HG02840 (cell line): ENCODE data around the gene PCBP2.

Experiments used
- ATAC-seq: cut with Tn5 transposase; IDR thresholded peaks from one replicate; pipeline ENCODE4 v1.9.1; 2021; ENCODE audit warnings: mild to moderate bottlenecking, moderate library complexity, moderate number of reproducible peaks; ENCODE audit not compliant: unreplicated experiment, low FRiP score

The PCBP2 gene

DNA sequence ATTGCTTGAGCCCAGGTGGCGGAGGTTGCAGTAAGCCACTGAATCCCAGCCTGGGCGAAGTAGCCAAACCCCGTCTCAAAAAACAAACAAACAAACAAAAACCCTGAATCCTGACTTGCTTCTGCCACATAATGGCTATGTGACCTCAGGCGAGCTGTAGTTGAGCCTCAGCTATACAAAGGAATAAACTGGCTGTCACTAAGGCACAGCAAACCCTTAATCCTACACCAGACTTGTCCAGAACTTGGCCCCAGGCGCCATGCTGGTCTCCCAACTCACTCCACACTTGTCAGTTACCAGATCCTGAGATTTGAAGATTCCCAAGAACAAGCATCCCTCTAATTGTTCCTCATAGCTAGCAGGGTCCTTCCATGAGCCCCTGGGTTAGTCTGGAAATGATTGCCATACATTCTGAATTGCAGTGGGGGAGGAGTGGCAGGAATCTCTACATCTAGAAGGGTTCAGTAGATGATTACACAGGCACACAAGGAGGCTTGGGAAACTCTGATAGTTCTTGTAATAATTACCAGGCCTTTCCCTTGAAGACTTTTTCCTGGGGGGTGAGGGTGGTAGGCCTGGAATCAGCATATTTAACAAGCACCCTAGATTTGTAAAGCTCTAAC, 37.5 kb downstream of the PCBP2 start:
- ATAC-seq: no peak

DNA sequence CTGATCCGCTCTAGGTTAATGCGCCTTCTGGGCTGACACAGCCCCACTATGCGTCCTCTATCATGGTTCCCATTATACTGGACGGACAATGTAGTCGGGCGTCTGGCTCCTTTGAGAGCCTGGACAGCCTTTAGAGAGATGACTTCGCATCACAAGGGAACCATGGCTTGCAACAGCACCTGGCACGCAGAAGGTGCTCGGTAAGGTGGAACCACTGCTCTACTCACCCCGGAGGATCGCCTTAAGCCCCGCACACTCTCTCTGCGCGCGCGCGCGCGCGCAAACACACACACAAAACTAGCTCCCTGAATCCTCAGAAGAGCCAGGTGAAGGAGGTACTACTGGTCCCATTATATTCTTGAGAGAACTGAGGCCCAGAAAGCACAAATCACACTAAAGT, 40.3 kb downstream of the PCBP2 start:
- no peak for ATAC-seq

DNA sequence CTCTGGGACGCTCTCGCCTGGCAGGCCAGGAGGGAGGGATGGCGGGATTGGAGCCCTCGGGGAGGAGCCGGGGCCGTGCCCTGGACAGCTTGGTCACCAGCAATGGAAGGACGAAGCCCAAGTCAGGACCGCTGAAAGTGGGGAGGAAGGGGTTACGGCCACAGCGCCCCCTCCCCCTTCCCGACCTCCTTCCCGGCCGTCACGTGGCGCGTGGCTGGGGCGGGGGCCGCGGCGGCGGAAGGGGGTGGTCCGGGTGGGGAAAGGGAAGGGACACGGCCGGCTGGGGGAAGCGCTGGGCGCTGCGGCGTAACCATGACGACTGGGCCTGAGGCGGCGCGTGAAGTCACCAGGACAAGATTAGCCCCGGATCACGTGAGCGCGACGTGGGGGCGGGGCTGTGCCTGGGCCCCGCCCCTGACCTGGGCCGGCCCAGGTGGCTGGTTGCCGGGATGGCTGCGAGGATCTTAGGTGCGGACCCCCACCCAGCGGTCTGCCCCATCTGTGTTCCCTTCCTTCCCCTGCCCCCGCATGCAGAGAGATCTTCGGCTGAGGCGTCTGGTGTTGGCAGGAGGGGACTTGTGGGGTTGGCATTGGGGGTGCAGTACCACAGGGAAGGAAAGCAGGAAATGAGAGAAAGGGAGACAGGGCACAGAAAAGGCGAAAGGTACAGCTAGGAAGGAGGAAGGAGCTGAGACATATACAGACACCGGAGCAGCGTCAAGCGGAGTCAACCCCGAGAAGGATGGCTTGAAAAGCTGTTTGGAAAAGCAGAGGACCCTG, 41.1 kb downstream of the PCBP2 start:
- peak; percentile 84 for ATAC-seq

DNA sequence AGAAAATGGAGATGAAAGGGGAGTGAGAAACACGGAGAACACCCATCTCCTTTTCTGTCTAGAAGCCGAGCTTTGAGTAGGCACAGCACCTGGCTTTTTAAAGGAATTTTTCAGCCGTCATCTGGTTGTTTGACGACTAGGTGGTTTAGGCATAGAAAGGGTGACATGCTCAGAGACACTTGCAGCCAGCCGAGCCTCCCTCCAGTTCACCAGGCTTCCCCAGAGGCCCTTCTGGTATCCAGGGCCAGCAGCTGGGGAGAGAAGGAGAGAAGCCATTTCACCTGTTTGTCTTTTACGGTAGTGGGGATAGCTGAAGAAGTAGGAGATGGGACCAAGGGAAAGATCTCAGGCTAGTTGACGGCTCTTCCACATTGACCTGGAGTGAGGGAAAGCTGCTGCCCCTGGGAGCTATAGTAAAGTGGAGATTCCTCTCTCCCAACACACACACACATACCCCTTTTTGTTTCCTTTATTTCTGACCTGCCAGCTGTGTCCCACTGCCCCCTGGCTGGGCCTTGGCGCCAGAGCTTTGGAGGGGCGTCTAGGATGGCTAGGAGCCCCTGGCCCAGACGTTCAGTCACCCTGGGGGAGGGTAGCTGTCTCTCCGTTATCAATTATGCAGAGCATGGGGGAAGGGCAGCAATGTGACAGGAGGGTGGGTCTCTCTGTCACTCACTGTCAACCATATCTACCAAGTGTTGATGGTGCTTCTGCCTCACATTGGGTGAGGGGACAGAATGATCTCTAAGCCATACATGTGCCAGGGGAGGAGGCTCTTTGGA, 41.9 kb downstream of the PCBP2 start:
- no peak for ATAC-seq

DNA sequence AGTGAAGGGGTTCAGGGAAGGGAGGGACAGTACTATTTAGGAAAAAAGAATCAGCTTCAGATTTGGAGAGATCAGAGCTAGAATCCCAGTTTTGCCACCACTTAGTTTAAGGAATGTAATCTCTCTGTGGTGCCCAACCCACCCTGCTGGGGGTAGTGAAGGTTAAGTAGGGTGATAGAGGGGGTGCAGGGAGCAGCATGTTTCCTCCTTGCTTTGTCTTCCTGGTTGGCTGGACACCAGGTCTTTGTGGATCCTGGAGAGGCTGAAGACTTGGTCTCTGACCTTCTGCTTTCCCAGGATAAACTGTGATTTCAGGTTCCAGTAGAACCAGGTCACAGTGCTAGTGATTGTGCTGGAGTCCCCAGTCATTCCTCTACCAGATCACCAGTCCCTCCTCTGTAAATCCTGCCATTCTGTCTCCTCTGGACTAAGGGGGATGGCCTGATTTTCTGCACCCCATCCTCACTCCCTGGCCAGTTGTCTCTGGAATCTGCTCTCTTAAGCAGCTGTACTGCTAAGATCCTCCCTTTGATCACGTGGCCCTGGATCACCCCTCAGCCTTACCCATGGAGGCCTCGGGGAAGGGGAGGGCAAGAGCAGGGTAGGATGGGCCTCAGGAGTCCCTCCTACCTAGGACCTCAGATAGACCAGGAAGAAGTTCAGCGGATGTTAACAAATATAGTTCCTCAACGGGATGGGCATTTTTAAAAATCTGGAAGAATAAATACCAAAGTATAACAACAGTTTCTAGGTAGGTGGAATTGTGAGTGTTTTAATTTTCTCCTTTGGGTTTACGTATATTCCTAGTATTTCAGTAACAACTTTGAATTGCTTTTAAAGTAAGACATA, 44.2 kb downstream of the PCBP2 start:
- no peak for ATAC-seq

DNA sequence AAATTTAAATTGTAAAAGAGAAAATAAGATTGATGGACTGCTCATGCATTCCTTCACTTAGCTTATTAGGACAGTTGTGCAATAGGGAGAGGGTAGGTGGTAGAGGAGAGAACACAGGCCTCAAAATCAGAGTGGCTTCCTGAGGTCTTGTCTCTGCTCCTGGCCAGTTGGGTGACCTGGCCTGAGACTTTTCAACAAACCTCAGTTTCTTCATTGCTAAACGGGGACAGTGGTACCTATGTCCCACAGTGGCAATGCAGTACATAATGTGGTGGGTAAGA, 44.8 kb downstream of the PCBP2 start:
- ATAC-seq: no peak

DNA sequence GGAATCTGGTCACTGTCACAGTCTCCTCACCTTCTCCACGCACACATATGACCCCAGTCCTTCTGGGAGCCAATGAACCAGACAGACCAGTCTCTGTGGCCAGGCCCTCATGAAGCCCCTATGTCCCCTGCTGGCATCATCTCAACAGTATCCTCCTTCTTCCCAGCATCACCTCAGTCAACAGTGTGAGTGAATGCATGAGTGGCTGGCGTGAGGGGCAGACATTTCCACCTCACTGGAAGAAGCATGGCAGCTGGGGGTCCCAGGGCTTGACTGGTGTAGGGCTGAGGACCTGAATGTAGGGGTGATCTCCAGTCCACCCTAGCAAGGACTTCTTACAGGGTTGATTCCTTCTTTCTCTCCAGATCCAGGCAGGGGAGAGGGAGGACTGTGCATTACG, 45.6 kb downstream of the PCBP2 start:
- no peak for ATAC-seq

DNA sequence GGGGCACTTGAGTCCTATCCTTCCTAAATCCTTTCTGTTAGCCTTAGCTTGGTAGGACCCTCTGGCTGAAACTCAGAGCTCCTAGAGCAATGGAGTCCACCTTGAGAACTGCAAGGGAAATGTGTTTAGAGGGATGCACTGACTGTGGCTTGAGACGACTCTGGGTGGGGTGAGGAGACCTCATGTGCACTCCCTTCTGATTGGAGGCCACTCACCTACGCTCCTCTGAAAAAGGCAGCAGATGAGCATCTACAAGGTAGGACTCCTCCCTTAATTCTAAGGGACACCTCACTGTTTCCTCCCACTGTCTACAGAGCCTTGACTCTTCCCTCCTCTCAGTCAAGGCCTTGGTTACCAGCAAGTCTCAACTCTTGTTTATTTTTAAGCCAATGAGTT, 46.3 kb downstream of the PCBP2 start:
- no peak for ATAC-seq

DNA sequence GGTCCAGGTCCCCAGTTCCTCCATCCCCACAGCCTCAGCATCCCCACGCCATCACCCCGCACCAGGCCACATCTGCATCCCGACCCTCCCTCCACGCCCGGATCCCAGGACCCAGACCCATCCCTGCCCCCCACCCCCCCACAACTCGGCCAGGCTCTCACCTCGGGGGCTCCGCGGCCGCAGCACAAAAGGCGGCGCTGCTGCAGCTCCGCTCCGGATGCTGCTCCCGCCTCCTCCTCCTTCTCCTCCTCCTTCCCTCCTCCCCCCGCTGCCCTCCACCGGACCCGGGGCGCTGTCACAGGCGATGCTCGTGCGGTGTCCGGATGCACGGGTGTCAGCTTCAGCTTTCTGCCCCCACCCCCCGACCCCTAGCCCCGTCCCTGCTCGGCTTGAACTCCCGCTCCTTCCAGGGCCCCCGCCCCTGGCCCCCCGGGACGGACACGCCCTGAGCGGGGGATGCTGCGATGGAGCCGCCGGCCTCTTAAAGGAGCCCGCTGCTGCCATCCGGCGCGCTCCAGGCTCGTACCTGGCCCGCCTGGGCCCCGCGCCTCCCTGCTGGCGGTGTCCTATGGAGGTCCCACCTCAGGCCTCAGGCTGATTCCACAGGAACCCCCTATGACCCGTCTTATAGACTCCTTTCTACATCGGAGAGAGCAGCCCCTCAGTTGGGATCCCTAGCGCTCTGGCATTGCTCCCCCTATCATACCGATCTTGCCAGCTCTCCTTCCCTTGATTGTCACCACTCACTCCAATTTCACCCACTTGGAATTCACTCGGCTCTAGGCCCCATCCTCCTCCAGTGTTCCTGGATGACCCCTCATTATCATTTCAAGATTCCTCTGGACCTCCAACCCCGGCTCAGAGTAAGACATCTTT, 47.6 kb downstream of the PCBP2 start, which contains the start of gene MAP3K12:
MAP3K12 (minus strand) TSS at position 193 of the 876 bp plus-strand sequence. CDS start 12,067 bp downstream, outside the sequence.
- ATAC-seq: no peak

DNA sequence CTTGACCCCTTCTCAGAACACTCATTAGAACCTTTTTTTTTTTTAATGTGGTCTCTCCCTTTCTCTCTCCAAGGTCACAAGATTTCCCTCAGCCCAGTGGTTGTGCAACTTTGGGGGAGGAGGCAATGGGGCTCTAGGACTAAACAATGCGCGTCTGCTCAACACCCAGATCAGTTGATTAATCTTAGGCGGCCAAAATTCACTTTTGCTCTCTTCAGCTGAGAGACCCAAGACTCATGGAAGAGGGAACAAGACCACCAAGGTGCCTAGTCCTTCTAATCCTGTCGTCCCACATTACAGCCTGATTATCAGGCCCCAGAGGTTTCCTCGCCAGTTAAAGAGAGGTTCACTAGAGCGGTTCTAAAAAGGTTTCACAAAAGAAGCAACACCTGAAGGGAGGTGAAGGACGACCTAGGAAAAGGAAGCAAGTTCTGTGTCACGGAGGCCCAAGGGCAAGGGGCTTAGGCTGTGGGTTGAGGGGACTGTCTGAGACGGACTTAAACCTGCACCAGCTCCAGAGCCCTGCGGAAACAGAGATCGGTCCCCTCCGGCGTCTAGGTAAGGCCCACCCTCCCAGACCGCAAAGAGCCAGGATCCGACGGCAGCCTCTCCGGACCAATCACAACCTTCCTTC, 48.4 kb downstream of the PCBP2 start:
- ATAC-seq: no peak

DNA sequence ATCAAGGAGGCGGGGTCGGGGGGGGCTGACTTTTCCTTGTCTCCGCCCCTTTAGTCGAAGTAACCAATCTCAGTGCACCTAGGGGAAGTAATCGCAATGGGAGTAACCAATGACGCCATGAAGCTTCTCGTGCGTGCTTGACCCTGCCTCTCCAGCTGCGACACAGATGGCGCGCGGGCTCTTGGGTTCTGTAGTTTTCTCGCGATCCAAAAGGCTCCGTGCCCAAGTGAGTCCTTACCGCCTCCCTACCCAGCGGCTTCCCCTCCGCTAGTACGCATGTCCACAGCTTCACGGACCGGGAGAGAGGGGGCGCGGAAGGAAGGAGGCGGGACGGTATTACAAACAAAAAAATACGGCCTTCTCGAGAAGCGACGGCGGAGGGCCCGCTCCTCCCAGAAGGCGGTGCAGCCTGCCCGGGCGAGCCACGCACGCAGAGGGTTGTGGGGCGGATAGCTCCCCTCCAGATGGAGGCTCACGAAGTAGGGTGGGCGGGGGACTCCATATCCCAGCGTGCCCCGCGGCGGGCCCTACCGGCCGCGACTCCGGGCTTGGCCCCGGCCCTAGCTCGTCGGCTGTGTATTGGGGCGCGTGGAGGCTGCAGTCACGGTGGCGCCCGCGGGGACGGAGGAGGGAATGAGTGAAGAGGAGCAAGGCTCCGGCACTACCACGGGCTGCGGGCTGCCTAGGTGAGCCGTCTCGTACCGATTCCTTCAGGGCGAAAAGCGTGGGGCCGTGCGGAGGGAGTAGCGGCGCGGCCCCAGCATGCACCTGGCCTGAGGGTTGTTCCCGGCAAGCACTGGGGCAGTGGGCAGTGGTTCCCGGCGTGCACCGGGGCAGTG, 49.1 kb downstream of the PCBP2 start, which contains the start of gene TARBP2:
TARBP2 (plus strand) TSS at position 508 of the 839 bp plus-strand sequence; CDS start at position 634, 126 bp downstream.
- peak; percentile 81 for ATAC-seq

DNA sequence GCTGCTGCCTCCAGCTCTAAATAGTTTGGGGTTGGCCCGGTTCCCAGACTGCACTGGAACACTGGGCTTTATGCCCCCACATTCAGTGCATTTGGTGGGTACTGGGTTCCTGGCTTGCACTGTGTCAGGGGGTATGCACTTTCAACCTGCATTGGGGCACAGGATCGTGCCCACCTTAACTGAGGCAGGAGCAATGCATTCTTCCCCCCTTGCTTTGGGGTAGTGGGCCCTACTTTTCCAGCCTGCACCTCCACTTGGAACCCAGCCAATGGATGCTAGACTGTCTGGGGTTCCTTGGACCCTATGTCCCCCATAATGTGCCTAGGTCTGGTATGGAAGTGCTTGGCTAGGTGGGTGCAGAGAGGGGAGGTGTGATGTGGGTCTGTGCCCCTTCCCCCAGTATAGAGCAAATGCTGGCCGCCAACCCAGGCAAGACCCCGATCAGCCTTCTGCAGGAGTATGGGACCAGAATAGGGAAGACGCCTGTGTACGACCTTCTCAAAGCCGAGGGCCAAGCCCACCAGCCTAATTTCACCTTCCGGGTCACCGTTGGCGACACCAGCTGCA, 49.8 kb downstream of the PCBP2 start:
- ATAC-seq: no peak

DNA sequence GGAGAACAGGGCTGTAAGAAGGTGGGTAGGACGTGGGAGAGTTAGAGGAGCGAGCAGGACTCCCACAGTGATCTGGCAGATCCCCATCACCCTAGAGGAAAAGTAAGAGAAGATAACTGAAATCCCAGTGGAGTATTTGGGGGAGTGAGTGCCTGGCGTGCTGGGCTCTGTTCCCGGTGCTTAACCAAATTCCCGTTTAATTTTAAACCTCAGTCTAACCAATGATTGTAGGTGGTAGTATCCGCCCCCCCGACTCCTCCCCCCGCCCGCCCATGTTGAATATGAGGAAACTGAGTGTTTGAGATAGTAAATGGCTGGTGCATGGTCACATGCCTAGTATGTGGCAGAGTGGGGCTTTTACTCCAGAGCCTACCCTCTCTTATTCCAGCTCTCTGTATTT, 50.4 kb downstream of the PCBP2 start:
- no peak for ATAC-seq

DNA sequence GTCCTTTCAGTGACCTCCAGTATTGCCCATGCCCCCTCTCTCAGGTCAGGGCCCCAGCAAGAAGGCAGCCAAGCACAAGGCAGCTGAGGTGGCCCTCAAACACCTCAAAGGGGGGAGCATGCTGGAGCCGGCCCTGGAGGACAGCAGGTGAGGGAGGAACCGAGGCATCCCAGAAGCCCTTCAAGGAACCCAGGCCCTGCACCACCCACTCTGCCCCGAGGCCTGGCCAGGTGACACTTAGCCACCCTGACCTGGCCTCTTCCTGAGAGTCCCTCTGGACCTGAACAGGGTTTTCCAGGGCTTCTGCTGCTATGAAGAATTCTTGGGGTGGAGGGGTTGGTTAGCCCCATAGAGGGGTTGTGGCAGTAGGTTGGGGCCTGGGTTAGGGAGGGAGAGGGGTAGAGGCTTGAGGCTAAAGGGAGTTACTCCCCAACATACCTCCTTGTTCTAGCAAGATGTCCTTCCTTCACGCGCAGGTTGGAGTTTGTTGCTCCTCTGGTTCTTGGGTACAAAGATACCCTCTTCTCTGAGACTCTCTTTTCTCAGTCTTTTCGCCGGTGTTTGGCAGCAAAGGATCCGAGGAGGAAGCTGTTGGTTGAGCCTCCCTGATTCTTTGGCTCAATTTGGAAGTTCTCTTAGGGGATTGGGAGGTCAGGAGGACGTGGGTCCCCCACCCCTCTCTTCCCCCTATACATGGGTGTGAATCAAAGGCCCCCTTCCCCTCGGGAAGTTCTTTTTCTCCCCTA, 51.3 kb downstream of the PCBP2 start:
- no peak for ATAC-seq

DNA sequence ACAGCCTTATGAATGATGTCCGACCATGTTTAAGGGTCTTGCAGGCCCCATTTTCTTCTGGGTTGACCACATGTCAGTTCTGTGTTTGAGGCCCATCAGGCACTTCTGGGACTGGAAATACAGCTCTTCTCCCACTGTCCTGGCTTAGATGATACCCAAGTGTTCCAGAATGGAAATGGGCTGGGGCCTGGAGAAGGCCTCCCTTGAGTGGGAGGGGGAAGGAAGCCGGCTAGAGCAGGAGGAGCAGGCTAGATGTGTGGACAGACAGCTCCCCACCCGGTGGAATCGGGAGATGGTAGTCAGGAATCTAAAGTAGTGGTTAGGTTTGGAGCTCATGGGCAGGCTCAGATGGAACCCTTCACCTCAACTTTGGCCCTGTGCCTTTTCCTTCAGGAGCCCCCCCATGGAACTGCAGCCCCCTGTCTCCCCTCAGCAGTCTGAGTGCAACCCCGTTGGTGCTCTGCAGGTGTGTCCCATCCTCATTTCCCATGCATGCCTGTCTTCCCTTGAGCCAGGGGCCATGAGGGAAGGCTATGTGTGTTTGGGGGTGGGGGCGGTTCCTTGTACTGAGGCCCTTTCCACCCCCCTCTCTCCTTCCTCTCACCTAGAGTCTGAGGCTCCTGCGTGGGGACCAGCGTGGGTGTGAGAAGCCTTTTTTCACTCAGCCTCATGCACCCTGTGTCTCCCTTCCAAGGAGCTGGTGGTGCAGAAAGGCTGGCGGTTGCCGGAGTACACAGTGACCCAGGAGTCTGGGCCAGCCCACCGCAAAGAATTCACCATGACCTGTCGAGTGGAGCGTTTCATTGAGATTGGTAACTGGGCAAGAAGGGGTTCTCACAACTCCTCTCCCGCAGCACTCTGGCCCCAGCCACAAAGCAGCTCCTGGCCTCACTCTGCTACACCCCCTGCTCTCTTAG, 52.4 kb downstream of the PCBP2 start:
- ATAC-seq: no peak

DNA sequence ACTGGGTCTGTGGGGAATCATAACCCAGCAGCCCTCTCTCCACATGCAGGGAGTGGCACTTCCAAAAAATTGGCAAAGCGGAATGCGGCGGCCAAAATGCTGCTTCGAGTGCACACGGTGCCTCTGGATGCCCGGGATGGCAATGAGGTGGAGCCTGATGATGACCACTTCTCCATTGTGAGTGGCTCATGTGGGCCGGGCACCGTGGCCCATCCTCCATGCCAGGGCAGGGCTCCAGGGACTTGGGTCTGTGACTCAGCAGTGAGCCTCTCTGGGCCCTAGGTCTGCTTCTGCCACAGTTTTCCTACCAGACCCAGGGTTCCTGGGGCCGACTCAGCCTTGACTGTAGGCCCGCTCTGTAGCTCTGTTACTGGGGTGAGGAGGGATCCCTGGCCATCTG, 53.2 kb downstream of the PCBP2 start:
- no peak for ATAC-seq
